MCF 10A (cell line): ENCODE data around the gene NAGK. TPM values are rescaled to one million over a fixed set of nuclear protein-coding genes. Genes with fewer than 3 reads are reported as not detected.
"Not testable (repeated sequence)": the region's sequence is repeated elsewhere in the genome, so short reads cannot be mapped to it uniquely, and the experiment has no call there.

Source experiments
- BruUV-seq: library from RNA; stranded (reverse); fragments of 400-500 nt; replicated peaks from 2 replicates; lab custom pipeline; 2021; lab: Mats Ljungman, UMichigan
- CTCF ChIA-PET: fragments of 300-600 bp; sonication (Branson Sonifier 250); formaldehyde crosslinking; extraction: SDS; loops from one replicate; lab custom pipeline; 2021; ENCODE audit warnings: antibody characterized with exemption, inconsistent platforms; lab: Yijun Ruan, JAX
- POLR2A ChIA-PET: fragments of 300-600, 350-650 bp; sonication (Branson Sonifier 250); formaldehyde crosslinking; extraction: SDS; loops from one replicate; lab custom pipeline; 2020; ENCODE audit warnings: antibody characterized with exemption, inconsistent platforms; lab: Yijun Ruan, JAX
- DNase-seq: peaks from one replicate; pipeline ENCODE4 v3.0.0-alpha.2; 2018; ENCODE audit not compliant: unreplicated experiment
- H3K27ac Mint-ChIP-seq: one replicate; pipeline ENCODE4 v1.8.0; 2022; ENCODE audit warnings: mild to moderate bottlenecking, low read depth, mixed read lengths; ENCODE audit not compliant: unreplicated experiment
- H3K27me3 Mint-ChIP-seq: one replicate; pipeline ENCODE4 v1.8.0; 2022; ENCODE audit warnings: mixed read lengths; ENCODE audit not compliant: insufficient read depth, unreplicated experiment
- H3K36me3 Mint-ChIP-seq: one replicate; pipeline ENCODE4 v1.8.0; 2022; ENCODE audit warnings: mild to moderate bottlenecking, moderate library complexity, mixed read lengths; ENCODE audit not compliant: insufficient read depth, unreplicated experiment
- H3K4me1 Mint-ChIP-seq: one replicate; pipeline ENCODE4 v1.8.0; 2022; ENCODE audit warnings: mixed read lengths; ENCODE audit not compliant: insufficient read depth, unreplicated experiment
- H3K4me3 Mint-ChIP-seq: one replicate; pipeline ENCODE4 v1.8.0; 2022; ENCODE audit warnings: mild to moderate bottlenecking, moderate library complexity, mixed read lengths; ENCODE audit not compliant: unreplicated experiment
- H3K9me3 Mint-ChIP-seq: one replicate; pipeline ENCODE4 v1.8.0; 2022; ENCODE audit warnings: mixed read lengths; ENCODE audit not compliant: unreplicated experiment
- CTCF ChIP-seq: fragments of 200-600 bp; IDR thresholded peaks from one replicate; pipeline ENCODE4 v1.8.0; 2022; ENCODE audit warnings: antibody characterized with exemption, mild to moderate bottlenecking; ENCODE audit not compliant: unreplicated experiment
- intact Hi-C: fragments of 100-400 bp; cut with micrococcal nuclease; formaldehyde crosslinking; loops from 2 replicates; pipeline ENCODE4 v1.14.1; 2022
- total RNA-seq: library from RNA; stranded (reverse); gene quantifications from 2 replicates; pipeline ENCODE4 v1.2.3, GENCODE V29; 2022

The NAGK gene
- total RNA-seq, 1 experiment from 2014 or later: 30.9 TPM

- TF ChIP-seq CTCF: no peak
- DNase-seq: peak; percentile 21
- ChIA-PET POLR2A (interaction anchor here (1.5 to 3.9 kb wide), 2 partner anchors 27 to 35 kb away, joined by 8 to 44 read pairs; partner anchors contain the start of genes MCEE, MPHOSPH10 and NAGK), CTCF (interaction anchor here (0.6 to 1.0 kb wide), 2 partner anchors 83 to 229 kb away, joined by 3 read pairs; partner anchors contain the start of gene ZNF638)
- Mint-ChIP-seq H3K27me3 (no peaks in the 10 kb centered on the region), H3K36me3 (no peaks in the 10 kb centered on the region), H3K4me1 (peaks cover 11% of the 10 kb centered on the region), H3K27ac (no peak overlapping the region), H3K4me3 (no peak overlapping the region), H3K9me3 (peaks cover 15% of the 10 kb centered on the region)
- BruUV-seq: no TSS peak
- intact Hi-C loops: no loop called here
These were observed 34.7 kb downstream of the NAGK start for GRCh38 chr2:71102981-71103681.

- peaks cover 15% of the 10 kb centered on the region for H3K9me3 Mint-ChIP-seq
- intact Hi-C loops: no loop called here
- BruUV-seq: no TSS peak
- no peak for DNase-seq
- no peak overlapping the region for H3K27ac Mint-ChIP-seq
- no peak for TF ChIP-seq CTCF
- ChIA-PET POLR2A (interaction anchor here (1.5 to 3.9 kb wide), 2 partner anchors 26 to 35 kb away, joined by 8 to 44 read pairs; partner anchors contain the start of genes MCEE, MPHOSPH10 and NAGK), CTCF (no interaction called here)
- no peaks in the 10 kb centered on the region for H3K27me3 Mint-ChIP-seq
- H3K36me3 Mint-ChIP-seq: no peaks in the 10 kb centered on the region
- H3K4me1 Mint-ChIP-seq: peaks cover 11% of the 10 kb centered on the region
- H3K4me3 Mint-ChIP-seq: no peak overlapping the region
These were observed 35.4 kb downstream of the NAGK start for GRCh38 chr2:71103809-71104208.

GRCh38 chr2:71106463-71106862 lies 38.0 kb downstream of the NAGK start:
- BruUV-seq, H3K27ac Mint-ChIP-seq, H3K4me1 Mint-ChIP-seq, CTCF ChIA-PET, H3K4me3 Mint-ChIP-seq, intact Hi-C loops, DNase-seq, H3K27me3 Mint-ChIP-seq: not testable (repeated sequence)
- H3K9me3 Mint-ChIP-seq: peaks cover 15% of the 10 kb centered on the region
- POLR2A ChIA-PET: interaction anchor here (0.6 to 1.0 kb wide), 2 partner anchors 10 to 23 kb away, joined by 3 to 4 read pairs; partner anchors contain the start of gene MCEE
- peaks cover 17% of the 10 kb centered on the region for H3K36me3 Mint-ChIP-seq

- H3K9me3 Mint-ChIP-seq: peaks cover 15% of the 10 kb centered on the region
- BruUV-seq: no TSS peak
- H3K4me3 Mint-ChIP-seq: no peak overlapping the region
- no peak for TF ChIP-seq CTCF
- H3K4me1 Mint-ChIP-seq: peaks cover 2% of the 10 kb centered on the region
- H3K27me3 Mint-ChIP-seq: no peaks in the 10 kb centered on the region
- peaks cover 23% of the 10 kb centered on the region for H3K36me3 Mint-ChIP-seq
- H3K27ac Mint-ChIP-seq: no peak overlapping the region
- ChIA-PET POLR2A (interaction anchor here (0.7 kb wide), 1 partner anchor 33 kb away, joined by 3 read pairs; no protein-coding TSS in a partner anchor), CTCF (no interaction called here)
- intact Hi-C loops: no loop called here
- DNase-seq: no peak
These were observed 39.6 kb downstream of the NAGK start for GRCh38 chr2:71108091-71108490.
